ENCODE results near the gene HPSE2. TPM values are rescaled to one million over a fixed set of nuclear protein-coding genes. Genes with fewer than 3 reads are reported as not detected.

Gene HPSE2
- polyA plus RNA-seq, 4 donors: 0.60 to 1.9 (median 1.2) TPM

- no peak for DNase-seq (ENCODE audit: low read depth in 4 of 4, low spot score in 3 of 4)
These were observed 757.0 kb downstream of the HPSE2 start for GRCh38 chr10:98478430-98479222.

- no peak for DNase-seq (ENCODE audit: low read depth in 4 of 4, low spot score in 3 of 4)
These were observed 757.8 kb downstream of the HPSE2 start for GRCh38 chr10:98477861-98478260.

GRCh38 chr10:98474628-98475027 is 761.0 kb downstream of the HPSE2 start:
- DNase-seq (ENCODE audit: low read depth in 4 of 4, low spot score in 3 of 4): no peak

GRCh38 chr10:98472196-98472595 is 763.5 kb downstream of the HPSE2 start:
- no peak for DNase-seq (ENCODE audit: low read depth in 4 of 4, low spot score in 3 of 4)

GRCh38 chr10:98470850-98471249 is 764.8 kb downstream of the HPSE2 start:
- DNase-seq (ENCODE audit: low read depth in 4 of 4, low spot score in 3 of 4): no peak

- DNase-seq (ENCODE audit: low read depth in 4 of 4, low spot score in 3 of 4): no peak
These were observed 766.4 kb downstream of the HPSE2 start for GRCh38 chr10:98469001-98469931.

- DNase-seq (ENCODE audit: low read depth in 4 of 4, low spot score in 3 of 4): peak; percentile 68 to 77 (median 74)
These were observed 767.9 kb downstream of the HPSE2 start for GRCh38 chr10:98467506-98468318.

- no peak for DNase-seq (ENCODE audit: low read depth in 4 of 4, low spot score in 3 of 4)
These were observed 768.7 kb downstream of the HPSE2 start for GRCh38 chr10:98466861-98467505.

- no peak for DNase-seq (ENCODE audit: low read depth in 4 of 4, low spot score in 3 of 4)
These were observed 769.8 kb downstream of the HPSE2 start for GRCh38 chr10:98465866-98466265.

- DNase-seq (ENCODE audit: low read depth in 4 of 4, low spot score in 3 of 4): no peak
These were observed 771.5 kb downstream of the HPSE2 start for GRCh38 chr10:98463976-98464754.

GRCh38 chr10:98463016-98463415 is 772.6 kb downstream of the HPSE2 start:
- DNase-seq (ENCODE audit: low read depth in 4 of 4, low spot score in 3 of 4): no peak

- no peak for DNase-seq (ENCODE audit: low read depth in 4 of 4, low spot score in 3 of 4)
These were observed 774.2 kb downstream of the HPSE2 start for GRCh38 chr10:98461500-98461842.

GRCh38 chr10:98460837-98461499 is 774.7 kb downstream of the HPSE2 start:
- DNase-seq (ENCODE audit: low read depth in 4 of 4, low spot score in 3 of 4): no peak

GRCh38 chr10:98458809-98459784 is 776.6 kb downstream of the HPSE2 start:
- no peak for DNase-seq (ENCODE audit: low read depth in 4 of 4, low spot score in 3 of 4)

GRCh38 chr10:98457721-98458120 is 777.9 kb downstream of the HPSE2 start:
- no peak for DNase-seq (ENCODE audit: low read depth in 4 of 4, low spot score in 3 of 4)

GRCh38 chr10:98456686-98457482 is 778.8 kb downstream of the HPSE2 start:
- no peak for DNase-seq (ENCODE audit: low read depth in 4 of 4, low spot score in 3 of 4)

GRCh38 chr10:98456043-98456570 is 779.5 kb downstream of the HPSE2 start:
- DNase-seq (ENCODE audit: low read depth in 4 of 4, low spot score in 3 of 4): no peak
